BLaER1 treated with 17β-estradiol and CSF1 and Interleukin-3, amounts not matched to agents 10 nM and 100 nM (cell line): ENCODE results near the gene GPR15LG.

Experiments used
- H3K27ac ChIP-seq, 11 experiments: shearing (Covaris generic); formaldehyde crosslinking; 2 replicates each; pipeline ENCODE4 v1.8.1; 2022
- H3K27me3 ChIP-seq, 11 experiments: shearing (Covaris generic); formaldehyde crosslinking; 2 replicates each; pipeline ENCODE4 v1.8.1; 2022
- H3K36me3 ChIP-seq, 11 experiments: shearing (Covaris generic); formaldehyde crosslinking; 2 replicates each; pipeline ENCODE4 v1.8.1; 2022
- H3K4me1 ChIP-seq, 10 experiments: shearing (Covaris generic); formaldehyde crosslinking; 2 replicates each; pipeline ENCODE4 v1.8.1; 2022
- H3K4me2 ChIP-seq, 11 experiments: shearing (Covaris generic); formaldehyde crosslinking; 2 replicates each; pipeline ENCODE4 v1.8.1; 2022
- H3K4me3 ChIP-seq, 10 experiments: shearing (Covaris generic); formaldehyde crosslinking; 2 replicates each; pipeline ENCODE4 v1.8.1; 2022
- H3K9ac ChIP-seq, 11 experiments: shearing (Covaris generic); formaldehyde crosslinking; 2 replicates each; pipeline ENCODE4 v1.8.1; 2022
- H3K9me3 ChIP-seq, 11 experiments: shearing (Covaris generic); formaldehyde crosslinking; replicated peaks in 1 of 11; 2 replicates each; pipeline ENCODE4 v1.8.1; 2022
- H4K20me1 ChIP-seq, 11 experiments: shearing (Covaris generic); formaldehyde crosslinking; 2 replicates each; pipeline ENCODE4 v1.8.1; 2022
- Cebpa-rat ChIP-seq, 11 experiments: shearing (Covaris generic); IDR thresholded peaks; 2 replicates each; pipeline ENCODE4 v1.8.1; 2022

The GPR15LG gene

DNA sequence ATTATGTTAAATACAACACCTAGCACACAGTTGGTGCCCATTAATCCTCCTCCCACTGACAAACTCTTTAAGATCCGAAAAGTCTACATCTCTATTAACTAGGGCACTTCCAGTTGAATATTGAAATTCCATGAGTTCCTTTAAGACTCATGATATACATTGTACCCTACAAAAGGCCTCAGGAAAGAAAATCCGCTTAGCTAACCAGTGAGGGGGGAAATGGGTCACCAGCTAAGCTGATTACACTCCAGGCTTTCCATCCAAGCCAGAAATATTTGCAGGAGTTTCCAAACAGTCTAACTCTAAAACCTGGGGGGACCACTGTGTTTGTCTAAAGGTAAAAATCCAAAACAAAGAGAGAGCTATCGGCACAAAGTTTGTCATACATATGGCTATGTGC lies 53.0 kb downstream of the GPR15LG start:
- Histone ChIP-seq H3K4me3 (no peak overlapping the region), H3K4me2 (no peak overlapping the region), H3K36me3 (no peaks in the 10 kb centered on the region), H3K4me1 (no peaks in the 10 kb centered on the region), H3K27ac (no peak overlapping the region), H3K27me3 (no peaks in the 10 kb centered on the region), H3K9ac (no peak overlapping the region), H4K20me1 (no peaks in the 10 kb centered on the region), H3K9me3 (peaks cover 0 to 6% (median 0%) of the 10 kb centered on the region in 11 experiments; a peak in 2 of 22 replicates)
- no peak for TF ChIP-seq Cebpa-rat (IDR thresholded peaks at IDR 0.05)

DNA sequence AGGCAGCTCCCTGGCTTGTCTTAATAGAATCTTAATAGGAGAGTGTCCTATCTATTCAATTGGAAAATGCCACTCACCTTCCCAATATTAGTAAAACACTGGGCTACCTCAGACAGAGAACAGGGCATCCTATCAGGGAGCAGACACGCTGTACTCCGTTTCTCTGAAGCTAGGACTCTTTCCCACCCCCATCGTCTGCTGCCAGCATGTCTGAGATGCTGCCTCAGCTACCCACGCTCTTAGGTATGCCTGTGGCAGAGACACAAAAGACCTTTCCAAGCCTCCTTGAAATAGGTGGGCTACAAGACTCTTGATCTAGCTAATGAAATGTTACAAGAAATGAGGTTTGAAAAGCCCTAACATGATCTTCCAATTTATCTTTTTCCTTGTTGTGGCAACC lies 54.2 kb downstream of the GPR15LG start:
- TF ChIP-seq Cebpa-rat (IDR thresholded peaks at IDR 0.05), result no peak
- no peaks in the 10 kb centered on the region for H3K27me3 ChIP-seq
- no peak overlapping the region for H3K27ac ChIP-seq
- no peaks in the 10 kb centered on the region for H4K20me1 ChIP-seq
- no peaks in the 10 kb centered on the region for H3K4me1 ChIP-seq
- no peak overlapping the region for H3K4me2 ChIP-seq
- H3K9me3 ChIP-seq, result peaks cover 0 to 6% (median 0%) of the 10 kb centered on the region in 11 experiments; a peak in 2 of 22 replicates
- no peak overlapping the region for H3K9ac ChIP-seq
- H3K36me3 ChIP-seq, result no peaks in the 10 kb centered on the region
- H3K4me3 ChIP-seq, result no peak overlapping the region

DNA sequence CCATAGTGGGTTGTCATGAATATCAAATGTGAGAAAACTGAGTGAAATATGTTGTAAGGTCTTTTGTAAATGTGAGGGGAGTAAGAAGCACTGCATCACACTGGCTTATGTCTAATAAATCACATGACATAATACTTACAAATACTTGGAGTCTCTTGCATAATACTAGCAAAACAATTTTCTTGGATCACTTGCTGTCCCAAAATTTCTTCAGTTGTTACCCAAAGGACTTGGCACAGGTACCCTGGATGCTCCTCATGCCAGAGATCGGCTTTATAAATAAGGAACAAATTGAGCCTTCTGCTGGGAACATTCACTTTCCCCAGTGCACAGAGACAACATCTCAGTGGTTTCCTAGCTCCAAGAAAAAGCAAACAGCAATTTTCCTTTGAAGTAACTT lies 56.8 kb downstream of the GPR15LG start:
- H3K36me3 ChIP-seq, result no peaks in the 10 kb centered on the region
- TF ChIP-seq Cebpa-rat (IDR thresholded peaks at IDR 0.05), result no peak
- no peak overlapping the region for H3K4me2 ChIP-seq
- H3K9ac ChIP-seq, result no peak overlapping the region
- H3K9me3 ChIP-seq, result peaks cover 0 to 6% (median 0%) of the 10 kb centered on the region in 11 experiments; a peak in 2 of 22 replicates
- no peaks in the 10 kb centered on the region for H3K27me3 ChIP-seq
- H3K4me3 ChIP-seq, result no peak overlapping the region
- H3K27ac ChIP-seq, result no peak overlapping the region
- no peaks in the 10 kb centered on the region for H4K20me1 ChIP-seq
- no peaks in the 10 kb centered on the region for H3K4me1 ChIP-seq

DNA sequence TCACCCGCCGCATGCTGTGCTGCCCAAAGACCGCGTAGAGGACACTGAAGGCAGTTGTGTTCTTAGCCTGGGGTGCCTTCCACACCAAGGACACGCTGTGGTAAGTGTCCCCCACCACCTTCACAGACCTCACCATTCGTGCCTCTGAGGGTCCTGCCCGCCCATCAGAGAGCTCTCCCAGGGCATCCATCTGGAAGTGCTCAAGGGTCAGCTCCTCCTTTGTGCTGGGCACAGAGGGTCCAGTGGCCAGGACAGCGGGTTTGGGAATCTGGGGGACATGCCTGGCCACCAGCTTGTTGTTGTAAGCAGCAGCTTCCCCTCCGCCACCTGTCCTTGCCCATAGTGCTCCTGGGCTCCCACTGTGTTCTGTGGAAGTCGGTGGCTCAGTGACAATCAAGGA lies 58.8 kb downstream of the GPR15LG start:
- H3K4me1 ChIP-seq, result no peaks in the 10 kb centered on the region
- no peak for TF ChIP-seq Cebpa-rat (IDR thresholded peaks at IDR 0.05)
- H3K9me3 ChIP-seq, result peaks cover 0 to 13% (median 4%) of the 10 kb centered on the region in 11 experiments; a peak in 9 of 22 replicates
- H3K4me2 ChIP-seq, result no peak overlapping the region
- H3K27ac ChIP-seq, result no peak overlapping the region
- no peaks in the 10 kb centered on the region for H4K20me1 ChIP-seq
- no peak overlapping the region for H3K4me3 ChIP-seq
- H3K36me3 ChIP-seq, result no peaks in the 10 kb centered on the region
- H3K27me3 ChIP-seq, result no peaks in the 10 kb centered on the region
- no peak overlapping the region for H3K9ac ChIP-seq

DNA sequence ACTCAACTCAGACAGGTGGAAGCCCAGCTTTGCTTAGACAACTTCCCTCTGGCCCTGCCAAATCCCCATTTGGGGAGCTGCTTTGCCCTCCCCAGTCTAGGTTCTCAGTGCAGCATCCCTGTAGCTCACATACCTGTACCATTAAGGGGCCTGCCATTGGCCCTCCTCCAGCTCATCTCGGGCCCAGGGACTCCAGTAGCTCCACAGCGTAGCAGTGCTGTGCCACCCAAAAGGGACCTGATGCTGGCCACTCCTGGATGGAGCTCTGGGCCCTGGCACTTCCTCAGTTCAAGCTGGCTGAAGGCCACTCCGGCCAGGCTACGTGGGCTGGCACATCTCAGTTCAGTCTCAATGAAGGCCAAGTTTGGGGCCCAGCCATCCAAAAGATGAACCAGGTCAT lies 60.3 kb downstream of the GPR15LG start:
- H3K4me1 ChIP-seq, result no peaks in the 10 kb centered on the region
- peaks cover 0 to 12% (median 6%) of the 10 kb centered on the region in 11 experiments; a peak in 8 of 22 replicates for H3K9me3 ChIP-seq
- no peak overlapping the region for H3K27ac ChIP-seq
- H3K9ac ChIP-seq, result no peak overlapping the region
- H3K36me3 ChIP-seq, result no peaks in the 10 kb centered on the region
- H4K20me1 ChIP-seq, result no peaks in the 10 kb centered on the region
- H3K4me2 ChIP-seq, result no peak overlapping the region
- TF ChIP-seq Cebpa-rat (IDR thresholded peaks at IDR 0.05), result no peak
- H3K4me3 ChIP-seq, result no peak overlapping the region
- H3K27me3 ChIP-seq, result no peaks in the 10 kb centered on the region

DNA sequence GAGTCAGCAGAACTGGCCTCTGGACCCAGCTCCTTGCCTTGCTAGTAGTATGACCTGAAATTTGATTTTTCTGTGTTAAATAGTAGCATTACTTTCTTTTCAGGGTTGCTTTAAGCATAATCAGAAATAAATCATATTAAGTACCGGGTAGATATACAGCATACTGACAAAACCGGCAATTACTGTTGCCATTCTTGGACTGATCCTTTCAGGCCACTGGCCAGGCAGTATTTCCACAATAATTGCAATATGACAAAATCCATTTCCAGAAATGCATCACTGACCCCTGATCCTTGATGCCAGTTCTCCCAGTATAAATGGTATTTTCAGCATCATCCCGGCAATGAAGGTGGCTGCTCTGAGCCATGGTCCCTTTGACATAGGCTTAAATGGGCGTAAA lies 60.9 kb downstream of the GPR15LG start:
- H3K4me1 ChIP-seq, result no peaks in the 10 kb centered on the region
- H3K27me3 ChIP-seq, result no peaks in the 10 kb centered on the region
- no peak overlapping the region for H3K9ac ChIP-seq
- no peak overlapping the region for H3K4me2 ChIP-seq
- peaks cover 0 to 9% (median 6%) of the 10 kb centered on the region in 11 experiments; a peak in 8 of 22 replicates for H3K9me3 ChIP-seq
- H3K27ac ChIP-seq, result no peak overlapping the region
- no peak overlapping the region for H3K4me3 ChIP-seq
- no peak for TF ChIP-seq Cebpa-rat (IDR thresholded peaks at IDR 0.05)
- no peaks in the 10 kb centered on the region for H3K36me3 ChIP-seq
- H4K20me1 ChIP-seq, result no peaks in the 10 kb centered on the region
